H1 (cell line): ENCODE data around the gene SCO1. TPM values are rescaled to one million over a fixed set of nuclear protein-coding genes. Genes with fewer than 3 reads are reported as not detected.
A peak's percentile ranks its signal among the peaks of the same experiment; 100 is the strongest.

Source experiments
- CHD2 ChIP-seq: IDR thresholded peaks from 2 replicates; pipeline ENCODE4 v1.6.1; 2012; ENCODE audit warnings: low read length, improper control_type of control experiment
- CHD7 ChIP-seq: fragments of 300-600 bp; sonication (generic); IDR thresholded peaks from 2 replicates; pipeline ENCODE4 v1.7.1; 2012; ENCODE audit warnings: low read length, moderate library complexity, mild to moderate bottlenecking, inconsistent platforms; ENCODE audit not compliant: insufficient replicate concordance
- CREB1 ChIP-seq: IDR thresholded peaks from 2 replicates; pipeline ENCODE4 v1.6.1; 2012; ENCODE audit warnings: inconsistent platforms
- FOSL1 ChIP-seq: IDR thresholded peaks from 2 replicates; pipeline ENCODE4 v1.6.1; 2011; ENCODE audit warnings: mild to moderate bottlenecking, low read depth, low read length, moderate library complexity; ENCODE audit not compliant: insufficient read depth
- RAD21 ChIP-seq, 2 experiments: IDR thresholded peaks in 1 of 2; conservative IDR thresholded peaks in 1 of 2; 2 replicates each; pipeline ENCODE4 v1.6.1; 2011; ENCODE audit warnings: low read depth in 2 of 2, low read length in 2 of 2, improper control_type of control experiment in 1 of 2, inconsistent platforms in 1 of 2, mild to moderate bottlenecking in 1 of 2, moderate library complexity in 1 of 2
- polyA plus RNA-seq, 7 experiments: library from polyadenylated mRNA; depleted of rRNA in 3 of 7; stranded (reverse) in 5 of 7; unstranded in 2 of 7; fragments of >200 nt in 5 of 7; fragments of 200-250 nt in 2 of 7; gene quantifications; 1 replicate in 5 of 7; 2 replicates in 1 of 7; 4 replicates in 1 of 7; pipeline versions ENCODE4 v1.2.1 to v1.2.3, GENCODE V29; 2011 to 2013; ENCODE audit warnings: missing spikeins in 2 of 7, mixed read lengths in 2 of 7
- total RNA-seq: library from RNA; stranded (reverse); fragmentation: NEBNext Ultra II Directional; extraction: Animal tissue kit (Norgen Biotek cat#: 25700); gene quantifications from 2 replicates; pipeline ENCODE4 v1.2.1, GENCODE V29; 2021

Gene SCO1
- total and polyA plus RNA-seq, 2 of the 8 experiments (the other 6 are each of a cell fraction or from before 2014, with no cell fraction given), result 18.7 to 61.8 TPM

DNA sequence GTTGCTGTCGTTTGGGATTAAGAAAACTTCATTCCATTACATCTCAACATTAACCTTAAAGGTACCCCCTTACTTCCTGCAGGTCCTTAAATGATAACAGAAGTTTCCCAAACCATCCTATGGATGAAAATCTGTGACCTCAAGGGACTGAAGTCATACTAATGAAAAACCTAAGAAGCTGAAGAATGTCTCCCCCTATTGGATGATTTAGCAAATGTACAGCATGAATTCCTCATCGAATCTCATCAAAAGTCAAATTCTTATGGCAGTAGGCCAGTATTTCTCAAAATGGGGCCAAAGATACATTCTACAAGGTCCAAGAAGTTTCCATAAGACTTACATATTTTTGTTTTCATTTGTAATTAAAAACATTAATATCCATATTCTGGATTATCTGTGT, 13.5 kb downstream of the SCO1 start (continued):
- TF ChIP-seq CHD7 (no peak), FOSL1 (no peak), CHD2 (no peak), RAD21 (IDR thresholded peaks at IDR 0.05 in 1 of 2, conservative IDR thresholded peaks at IDR 0.05 in 1 of 2; ENCODE audit: low read depth in 2 of 2, low read length in 2 of 2) (peak in 1 of 2 experiments; percentile 36; a peak in 2 of 4 replicates), CREB1 (no peak)
